HG03066 (cell line): ENCODE data around the gene KRT10.

Source experiments
- ATAC-seq: cut with Tn5 transposase; IDR thresholded peaks from one replicate; pipeline ENCODE4 v1.9.1; 2021; ENCODE audit warnings: low read depth; ENCODE audit not compliant: unreplicated experiment

KRT10 gene

DNA sequence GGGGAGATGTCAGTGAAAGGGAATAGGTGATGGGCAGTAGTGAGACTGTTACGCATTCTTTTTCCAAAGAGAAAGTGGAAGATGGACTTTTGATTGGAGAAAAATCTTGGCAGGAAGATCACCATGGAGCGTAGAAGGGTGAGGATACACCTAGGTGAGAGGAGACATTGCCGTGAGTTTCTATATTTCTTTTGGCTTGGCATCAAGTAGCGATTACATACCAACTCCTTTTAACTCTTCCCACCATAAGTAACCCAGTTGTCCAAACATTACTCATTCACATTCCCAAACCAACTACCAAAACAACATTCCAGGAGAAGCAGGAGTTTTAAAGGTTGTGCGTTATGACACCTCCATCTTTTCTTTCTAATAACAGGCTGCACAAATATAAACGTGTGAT, 11.9 kb downstream of the KRT10 start:
- ATAC-seq = no peak

DNA sequence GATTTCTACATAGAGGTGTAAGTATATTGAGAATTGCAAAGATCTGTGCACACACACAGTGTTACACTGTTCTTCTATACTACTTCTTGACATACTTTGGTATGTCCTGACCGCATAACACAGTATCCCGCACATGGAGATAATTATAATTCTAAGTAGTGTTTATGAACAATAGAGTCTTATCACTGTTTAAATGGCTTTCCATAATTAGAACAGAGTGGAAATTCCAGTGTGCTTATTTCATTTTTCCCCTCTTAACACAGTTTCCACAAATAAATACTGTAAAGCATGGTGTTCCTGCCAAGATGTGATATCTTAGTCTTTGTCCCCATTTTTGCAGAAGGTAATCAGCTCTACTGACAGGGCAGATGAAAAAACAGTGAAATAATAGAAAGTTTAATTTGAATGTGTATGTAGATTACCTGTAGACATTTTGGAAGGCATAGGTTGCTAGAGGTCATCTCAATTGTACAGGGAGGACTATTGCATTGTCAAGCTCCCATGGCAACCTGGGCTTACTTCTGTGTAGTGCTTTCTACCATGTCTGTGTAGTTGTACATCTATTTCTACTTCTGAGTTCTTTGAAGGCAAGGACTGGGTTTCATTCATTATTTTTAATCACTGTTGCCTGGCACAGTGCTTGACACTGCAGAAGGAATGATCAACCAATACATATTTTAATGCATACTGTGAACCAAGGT, 12.5 kb downstream of the KRT10 start:
- no peak for ATAC-seq

DNA sequence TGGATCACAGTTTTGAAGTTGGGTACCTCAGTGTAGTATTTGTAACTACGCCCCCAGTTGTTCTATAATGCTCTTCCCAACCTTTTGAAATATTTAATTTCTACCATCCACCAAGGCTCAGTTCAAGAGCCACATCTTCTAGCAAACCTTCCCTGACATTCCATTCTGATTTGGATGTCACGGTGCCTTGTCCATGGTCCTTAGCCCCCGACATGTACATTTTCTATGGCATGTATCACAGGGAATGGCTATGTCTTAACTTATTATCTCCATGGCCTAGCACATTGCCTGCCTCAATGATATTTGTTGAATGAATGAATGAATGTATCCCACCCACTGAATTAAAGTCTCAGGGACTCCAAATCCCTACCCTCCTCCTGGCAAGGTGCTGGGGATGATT, 16.3 kb downstream of the KRT10 start:
- ATAC-seq = no peak

DNA sequence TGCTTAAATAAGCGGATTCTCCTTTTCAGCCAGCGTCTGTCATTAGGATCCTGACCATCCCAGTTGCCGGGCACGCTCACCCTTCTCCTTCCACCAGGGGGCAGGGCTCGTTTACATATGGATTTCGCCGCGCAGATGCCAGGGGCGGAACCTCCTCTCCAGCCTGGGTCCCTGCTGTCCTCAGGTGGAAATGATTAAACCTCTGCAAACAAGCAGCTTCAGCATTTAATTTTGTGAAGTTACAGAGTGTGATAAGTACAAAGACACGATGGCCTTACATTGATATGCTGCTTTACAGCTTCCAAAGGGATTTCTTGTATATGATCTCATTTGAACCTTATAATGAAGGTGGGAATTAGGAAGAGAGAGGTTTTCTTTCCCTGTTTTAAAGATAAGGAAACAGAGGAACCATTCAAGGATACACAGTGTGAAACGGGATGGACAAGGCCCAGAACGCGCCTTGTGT, 18.8 kb downstream of the KRT10 start:
- no peak for ATAC-seq

DNA sequence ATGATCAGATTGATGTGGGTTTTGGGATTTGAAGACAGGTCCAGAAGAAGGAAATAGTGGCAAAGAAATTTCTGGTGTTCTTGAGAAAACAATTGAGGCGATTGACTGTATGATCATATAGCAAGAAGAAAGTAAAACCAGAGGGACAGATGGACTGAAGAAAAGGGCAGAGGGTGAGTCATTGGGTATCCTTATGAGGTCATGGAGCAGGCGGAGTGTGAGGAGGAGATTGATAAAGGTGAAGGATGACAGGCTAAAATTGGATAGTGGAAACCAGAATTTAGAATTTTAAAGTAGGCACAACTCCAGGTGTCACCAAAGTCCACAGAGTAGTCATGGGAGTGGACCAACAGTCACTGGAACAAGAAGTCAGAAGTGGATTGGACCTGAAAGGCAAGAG, 21.3 kb downstream of the KRT10 start:
- ATAC-seq = no peak

DNA sequence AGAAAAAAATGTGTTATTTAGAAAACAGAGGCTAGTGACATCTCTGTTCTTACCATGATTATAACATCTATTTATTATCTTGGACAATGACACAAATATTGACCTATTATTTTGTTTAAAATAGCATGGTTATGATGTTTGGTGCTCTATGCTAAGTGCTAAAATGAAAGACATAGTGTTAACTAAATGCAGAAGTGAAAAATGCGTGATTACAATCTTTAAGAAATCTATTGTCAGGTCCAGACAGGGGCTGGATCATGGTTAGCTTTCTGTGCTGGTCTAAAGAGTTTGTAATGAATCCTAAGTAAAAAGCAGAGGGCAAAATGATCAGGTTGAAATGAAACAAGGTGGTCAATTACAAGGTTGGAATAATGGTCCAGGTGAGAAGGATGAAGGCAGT, 22.0 kb downstream of the KRT10 start:
- no peak for ATAC-seq

DNA sequence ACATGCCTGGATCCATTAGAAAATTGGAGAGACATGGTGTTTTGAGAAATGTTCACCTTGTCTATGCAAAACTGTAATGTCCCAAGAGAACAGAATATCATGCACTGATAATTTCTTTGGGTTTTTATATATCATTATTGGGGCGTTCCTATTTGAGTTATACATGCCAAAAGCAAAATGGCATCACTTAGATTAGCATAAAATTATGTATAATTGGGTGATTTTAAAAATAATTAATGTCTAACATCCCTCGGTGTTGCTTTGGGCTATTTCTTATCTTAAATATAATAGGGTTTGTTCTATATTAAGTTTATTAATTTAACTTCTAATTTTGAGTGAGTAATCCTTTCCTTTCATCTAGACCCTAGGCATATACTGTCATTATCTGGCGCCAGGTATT, 22.6 kb downstream of the KRT10 start, which contains the start of gene KRT28:
Gene KRT28 (minus strand): TSS at position 101 of the 400 bp plus-strand sequence. CDS start 66 bp downstream, at position 35.
- no peak for ATAC-seq

DNA sequence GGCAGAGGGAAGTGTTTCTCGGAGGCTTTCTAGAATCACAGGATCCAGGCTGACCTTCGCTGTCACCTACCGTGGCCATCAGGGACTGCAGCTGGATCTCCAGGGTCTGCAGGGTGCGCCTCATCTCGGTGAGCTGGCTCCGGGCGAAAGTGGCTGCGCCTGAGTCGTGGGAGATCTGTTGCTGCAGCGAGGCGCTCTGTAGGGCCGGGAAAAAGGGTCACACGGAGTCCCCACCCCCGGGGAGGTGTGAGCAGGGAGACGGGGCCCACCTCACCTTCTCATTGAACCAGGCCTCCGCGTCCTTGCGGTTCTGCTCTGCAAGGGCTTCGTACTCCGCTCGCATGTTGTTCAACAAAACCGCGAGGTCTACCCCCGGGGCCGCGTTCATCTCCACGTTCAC, 25.6 kb downstream of the KRT10 start:
- ATAC-seq = no peak

DNA sequence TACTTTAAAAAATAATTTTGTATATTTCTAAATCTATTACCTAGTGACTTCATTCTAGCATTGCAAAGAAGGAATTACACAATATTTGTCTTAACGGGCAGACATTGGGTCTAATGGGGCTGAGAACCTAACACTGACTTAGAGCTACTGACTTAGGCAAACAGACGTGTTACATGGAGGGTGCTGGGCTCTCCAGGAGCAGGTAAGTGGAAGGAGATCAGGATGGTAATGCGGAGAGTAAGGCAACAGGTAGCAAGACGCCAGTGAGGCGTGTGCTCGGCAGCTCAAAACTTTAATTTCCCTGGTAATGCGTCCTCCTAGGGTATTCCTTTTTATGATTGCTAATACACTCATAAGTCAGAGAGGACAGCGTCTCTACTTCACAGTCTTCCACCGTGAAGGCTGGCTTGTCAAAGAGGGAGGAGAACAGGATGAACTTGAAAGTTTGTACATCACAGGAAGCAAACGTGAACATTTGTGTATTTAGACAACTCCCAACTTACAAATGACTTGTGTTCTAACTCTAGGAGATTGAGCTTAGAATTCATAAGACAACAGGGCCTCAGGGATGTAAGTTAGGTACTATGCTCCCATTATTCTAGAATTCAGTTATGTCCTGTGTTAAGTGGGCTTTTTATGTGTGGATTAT, 27.3 kb downstream of the KRT10 start:
- ATAC-seq = no peak

DNA sequence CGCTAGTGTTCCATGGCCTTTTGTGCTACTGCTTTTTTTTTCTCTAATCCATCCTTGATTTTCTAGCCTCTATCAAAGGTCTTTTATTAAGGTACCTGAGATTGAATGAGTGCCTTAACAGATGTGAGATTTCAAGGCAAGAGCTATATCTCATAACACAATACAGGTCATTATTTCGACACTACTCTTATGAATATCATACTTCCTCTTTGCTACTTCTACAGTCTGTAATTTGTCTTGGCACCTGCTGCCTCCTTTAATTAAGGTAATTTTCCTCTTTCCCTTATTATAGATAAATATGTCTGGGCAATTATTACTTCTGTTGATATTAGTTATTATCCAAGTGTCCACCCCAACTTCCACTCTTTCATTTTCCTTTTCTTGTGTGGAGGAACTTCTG, 27.9 kb downstream of the KRT10 start:
- ATAC-seq = no peak

DNA sequence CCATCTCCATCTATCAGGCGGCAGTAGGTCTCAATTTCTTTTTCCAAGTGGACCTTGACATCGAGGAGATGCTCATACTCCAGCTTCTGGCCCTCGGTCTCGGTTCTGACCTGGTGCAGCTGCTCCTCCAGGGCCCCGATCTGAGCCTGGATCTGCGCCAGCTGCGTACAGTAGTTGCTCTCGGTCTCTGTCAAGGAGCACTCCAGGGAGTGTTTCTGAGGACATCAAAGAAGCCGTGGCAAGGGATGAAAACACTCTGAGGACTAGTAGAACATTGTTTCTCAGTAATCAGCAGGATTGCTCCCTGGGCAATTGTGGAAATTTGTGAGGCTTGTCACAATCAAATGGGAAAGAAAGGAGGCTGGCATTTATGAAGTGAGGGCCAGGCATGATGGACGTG, 28.6 kb downstream of the KRT10 start:
- ATAC-seq = no peak

DNA sequence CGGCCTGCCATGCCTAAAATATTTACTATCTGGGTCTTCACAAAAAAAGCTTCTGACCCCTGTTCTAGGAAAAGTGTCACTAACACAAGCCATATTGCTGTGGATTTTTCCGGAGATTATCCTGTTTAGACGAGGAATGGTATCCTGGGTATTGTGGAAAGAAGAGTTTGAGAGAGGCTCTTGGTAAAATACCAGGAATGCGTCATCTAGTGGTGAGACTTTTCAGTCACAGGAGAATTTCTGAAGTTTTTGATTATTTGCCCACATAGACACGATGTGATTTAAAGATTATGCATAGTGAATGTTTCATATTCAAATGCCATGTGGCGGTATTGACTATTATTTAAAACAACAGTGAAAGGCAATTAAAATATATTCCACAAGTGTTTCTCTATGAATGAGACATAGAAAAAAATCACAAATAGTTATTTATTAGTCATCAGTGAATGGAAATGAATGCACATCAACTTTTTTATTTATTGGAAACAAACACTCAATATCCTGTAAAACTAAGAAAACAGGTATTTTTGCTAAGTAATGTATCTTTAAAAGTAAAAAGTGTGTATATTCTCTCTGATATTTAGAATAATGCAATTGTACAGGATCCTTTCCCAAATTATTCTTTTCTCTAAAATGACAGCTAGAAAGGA, 30.5 kb downstream of the KRT10 start:
- no peak for ATAC-seq

DNA sequence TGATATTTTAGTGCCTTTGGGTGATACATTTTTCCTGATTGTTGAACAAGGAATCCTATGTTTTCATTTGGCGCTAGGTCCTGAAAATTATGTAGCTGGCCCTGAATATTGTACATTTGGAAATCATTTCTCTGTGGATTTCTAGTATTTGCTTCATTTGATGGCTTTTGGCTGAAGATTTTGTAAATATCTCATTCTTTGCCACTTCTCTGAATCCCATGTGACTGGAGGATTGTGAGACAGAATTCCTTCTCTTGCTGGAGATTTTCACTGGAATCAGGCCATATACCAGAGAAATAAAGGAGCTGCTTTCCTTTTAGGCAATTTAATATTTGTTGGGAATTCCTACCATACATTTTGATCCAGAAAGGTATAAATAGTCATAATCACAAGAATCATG, 31.3 kb downstream of the KRT10 start:
- no peak for ATAC-seq

DNA sequence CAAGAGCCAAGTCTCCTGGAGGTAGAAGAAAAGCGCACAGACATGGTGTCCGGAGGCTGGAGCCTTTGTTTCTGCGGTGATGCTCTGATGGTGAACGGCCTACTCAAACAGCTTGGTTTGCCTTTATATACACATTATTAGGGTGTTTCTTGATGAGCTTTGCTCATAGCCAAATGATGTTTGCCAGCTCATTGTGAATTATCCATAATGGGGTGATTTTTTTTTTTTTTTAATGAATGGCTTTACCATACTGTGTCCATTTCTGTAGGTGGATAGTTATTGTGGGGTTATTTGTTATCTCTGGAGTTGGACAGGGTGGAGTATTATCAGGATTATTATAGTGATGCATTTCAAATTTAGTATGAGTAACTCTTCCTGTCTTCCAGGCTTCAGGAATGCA, 40.0 kb downstream of the KRT10 start, which contains the start of gene KRT27:
Gene KRT27 (minus strand): TSS at position 101 of the 400 bp plus-strand sequence. CDS start 57 bp downstream, at position 44.
- ATAC-seq = no peak

DNA sequence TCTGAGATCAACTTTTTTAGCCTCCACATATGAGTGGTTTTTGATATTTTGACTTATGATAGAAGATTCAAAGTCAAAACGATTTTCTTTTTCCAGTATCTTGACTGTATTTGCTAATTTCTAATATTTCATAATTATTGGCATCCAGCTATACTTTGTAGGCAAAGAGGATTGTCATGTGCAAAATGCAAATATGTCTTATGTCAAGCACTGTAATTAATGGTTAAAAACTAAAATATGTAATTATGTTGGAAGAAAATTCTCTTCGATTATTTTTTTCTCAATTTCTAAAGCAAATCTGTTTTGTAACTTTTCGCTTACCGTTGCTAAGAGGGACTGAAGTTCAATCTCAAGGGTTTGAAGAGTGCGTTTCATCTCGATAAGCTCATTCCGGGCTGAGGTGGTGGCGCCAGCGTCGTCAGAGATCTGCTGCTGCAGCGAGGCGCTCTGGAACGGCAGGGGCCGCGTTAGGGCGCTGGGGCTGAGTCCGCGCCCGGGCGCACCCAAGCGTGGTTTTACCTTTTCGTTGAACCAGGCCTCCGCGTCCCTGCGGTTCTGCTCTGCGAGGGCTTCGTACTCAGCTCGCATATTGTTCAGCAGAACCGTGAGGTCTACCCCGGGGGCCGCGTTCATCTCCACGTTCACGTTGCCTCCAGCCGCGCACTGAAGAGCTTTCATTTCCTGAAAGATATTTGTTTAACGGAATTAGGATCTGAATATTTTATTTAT, 43.1 kb downstream of the KRT10 start:
- ATAC-seq = no peak

DNA sequence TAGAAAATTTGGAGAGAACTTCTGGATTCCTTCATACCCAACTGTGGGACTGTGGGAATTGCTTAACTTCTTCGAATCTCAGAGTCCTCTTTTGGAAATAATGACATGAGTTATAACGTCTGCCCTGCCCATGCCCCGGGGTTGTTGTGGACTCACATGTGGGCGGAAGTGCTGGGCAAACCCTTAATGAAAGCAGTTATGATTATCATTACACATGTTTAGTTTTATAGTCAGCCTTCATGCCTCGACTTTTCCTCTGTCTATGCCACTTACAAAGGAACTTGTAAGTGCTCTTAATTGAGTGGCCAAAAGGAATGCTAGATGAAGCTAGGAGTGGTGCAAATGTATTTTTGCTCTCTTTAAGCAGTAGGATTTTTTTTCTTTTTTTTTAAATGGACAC, 44.0 kb downstream of the KRT10 start:
- no peak for ATAC-seq

DNA sequence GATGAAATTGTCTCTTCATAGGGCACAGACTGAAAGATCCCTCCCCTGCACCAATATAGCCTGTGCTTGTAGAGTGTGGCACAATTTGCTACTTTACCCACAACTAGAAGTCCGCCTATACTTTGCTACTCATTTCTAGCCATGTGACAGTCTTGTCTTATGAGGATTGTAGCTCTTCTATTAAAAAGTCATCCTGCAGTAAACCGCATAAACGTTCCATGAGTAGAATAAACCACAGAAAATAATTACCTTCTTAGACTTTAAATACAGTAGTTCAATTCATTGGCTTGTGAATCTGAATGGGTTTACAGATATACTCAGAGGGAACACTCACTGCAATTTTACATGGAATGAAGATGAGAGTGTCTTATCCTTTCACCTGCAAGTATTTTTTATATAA, 44.4 kb downstream of the KRT10 start:
- ATAC-seq = no peak

DNA sequence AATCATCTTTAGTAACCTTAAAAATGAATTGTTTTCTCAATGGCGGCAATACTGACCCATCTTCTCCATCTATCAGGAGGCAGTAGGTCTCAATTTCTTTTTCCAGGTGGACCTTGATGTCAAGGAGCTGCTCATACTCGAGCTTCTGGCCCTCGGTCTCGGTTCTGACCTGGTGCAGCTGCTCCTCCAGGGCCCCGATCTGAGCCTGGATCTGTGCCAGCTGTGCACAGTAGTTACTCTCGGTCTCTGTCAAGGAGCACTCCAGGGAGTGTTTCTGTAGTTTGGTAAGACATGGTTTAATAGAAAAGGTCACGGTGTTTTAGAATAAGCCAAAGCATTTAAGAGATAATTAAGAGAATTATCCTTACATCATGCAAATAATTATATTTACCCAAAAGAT, 45.0 kb downstream of the KRT10 start:
- ATAC-seq = no peak

DNA sequence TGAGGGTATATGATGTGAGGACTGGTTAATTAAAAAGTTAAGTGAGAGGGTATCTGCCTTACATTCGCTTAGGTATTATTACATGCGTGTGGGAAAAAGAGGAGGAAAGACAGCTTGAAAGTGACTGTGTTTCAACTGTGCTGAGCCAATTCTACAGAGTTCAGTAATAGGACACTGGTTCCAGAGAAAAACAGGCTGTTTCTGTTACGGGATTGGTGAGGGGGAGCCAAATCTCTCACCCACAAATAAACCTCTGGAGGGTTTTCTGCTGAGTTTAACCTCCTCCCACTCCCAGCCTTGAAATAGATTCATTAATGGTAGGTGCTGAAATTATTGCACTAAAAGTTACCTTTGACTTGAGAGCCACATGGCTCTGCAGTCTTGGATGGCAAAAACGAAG, 46.5 kb downstream of the KRT10 start:
- ATAC-seq = no peak

DNA sequence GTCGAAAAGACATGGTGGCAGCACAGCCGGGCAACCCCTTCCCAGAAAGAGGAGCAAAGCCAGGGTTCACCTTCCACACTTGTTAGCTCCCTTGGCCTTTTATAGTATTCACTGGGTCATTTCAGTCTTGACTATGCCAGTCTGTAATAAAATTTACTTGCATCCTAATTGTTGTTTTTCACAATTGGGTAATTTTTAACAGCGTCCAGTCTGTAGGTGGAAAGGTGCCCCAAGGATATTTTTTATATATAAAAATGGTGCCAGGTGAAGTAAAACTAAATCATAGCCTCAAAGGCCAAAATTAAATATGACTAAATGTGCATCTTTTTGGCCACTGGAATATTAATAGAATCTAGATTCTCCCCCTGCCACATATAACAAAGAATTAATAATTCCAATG, 50.3 kb downstream of the KRT10 start, which contains the start of gene KRT26:
Gene KRT26 (minus strand): TSS at position 101 of the 400 bp plus-strand sequence. CDS start 88 bp downstream, at position 13.
- no peak for ATAC-seq
